Body of pancreas (tissue), 4 donors: Measurements from ENCODE around the gene CAPN8. TPM values are rescaled to one million over a fixed set of nuclear protein-coding genes. Genes with fewer than 3 reads are reported as not detected.
A peak's percentile ranks its signal among the peaks of the same experiment; 100 is the strongest.

Experiments
- ATAC-seq: fragments of 150-250 bp; one replicate; pipeline ENCODE4 v1.9.1; 2016
- DNase-seq, 4 donors: peaks; one replicate each; pipeline ENCODE4 v3.0.0-alpha.2; 2019
- H3K27ac ChIP-seq, 4 donors: fragments of 200-600 bp; sonication (generic); 1 replicate in 3 of 4; 2 replicates in 1 of 4; pipeline versions ENCODE4 v1.5.1 to v1.6.1; 2016 to 2019; ENCODE audit warnings: mild to moderate bottlenecking in 1 of 4, mixed read lengths in 1 of 4, moderate library complexity in 1 of 4
- H3K27me3 ChIP-seq, 2 donors: fragments of 200-600 bp; sonication (generic); one replicate each; pipeline ENCODE4 v1.6.0; 2016; ENCODE audit warnings: mild to moderate bottlenecking in 1 of 2
- H3K36me3 ChIP-seq, 2 donors: fragments of 200-600 bp; sonication (generic); replicated peaks in 1 of 2; 2 replicates each; pipeline ENCODE4 v1.5.1; 2016; ENCODE audit warnings: low read depth in 2 of 2; ENCODE audit not compliant: insufficient read depth in 1 of 2
- H3K4me1 ChIP-seq: fragments of 200-600 bp; sonication (generic); one replicate; pipeline ENCODE4 v1.6.0; 2016
- H3K4me3 ChIP-seq, 2 donors: fragments of 200-600 bp; sonication (generic); 1 replicate in 1 of 2; 2 replicates in 1 of 2; pipeline ENCODE4 v1.5.1; 2016 to 2019
- H3K9me3 ChIP-seq, 3 donors: fragments of 200-600 bp; sonication (generic); 1 replicate in 2 of 3; 2 replicates in 1 of 3; pipeline ENCODE4 v1.5.1; 2016
- POLR2A ChIP-seq, 3 donors: fragments of 450-650 bp; IDR thresholded peaks; one replicate each; pipeline ENCODE4 v1.6.1; 2016; ENCODE audit warnings: antibody characterized with exemption in 3 of 3, mild to moderate bottlenecking in 2 of 3
- WGBS, 2 donors: methylation state at CpG; one replicate each; pipeline ENCODE4 v1.1.5; 2017; 5-methylcytosine and 5-hydroxymethylcytosine counted together
- intact Hi-C: fragments of 100-400 bp; cut with DNase I; formaldehyde crosslinking; loops from one replicate; pipeline ENCODE4 v1.15.1; 2023
- total RNA-seq, 2 donors: library from RNA; depleted of rRNA; stranded (reverse); fragments of >200 nt; gene quantifications; one replicate each; pipeline ENCODE4 v1.1.0, GENCODE V29; 2016
- TF ChIP-seq, protein P1 (sequence below), 7 experiments: fragments of 450-650 bp in 4 of 7; fragments of 200-600 bp in 3 of 7; sonication (generic) in 3 of 7; IDR thresholded peaks; one replicate each; pipeline ENCODE4 v1.5.1; 2016 to 2019; ENCODE audit warnings: antibody characterized with exemption in 7 of 7

CAPN8 gene
- total RNA-seq, 2 donors from 2014 or later, result 43.1 TPM; not detected in 1

DNA sequence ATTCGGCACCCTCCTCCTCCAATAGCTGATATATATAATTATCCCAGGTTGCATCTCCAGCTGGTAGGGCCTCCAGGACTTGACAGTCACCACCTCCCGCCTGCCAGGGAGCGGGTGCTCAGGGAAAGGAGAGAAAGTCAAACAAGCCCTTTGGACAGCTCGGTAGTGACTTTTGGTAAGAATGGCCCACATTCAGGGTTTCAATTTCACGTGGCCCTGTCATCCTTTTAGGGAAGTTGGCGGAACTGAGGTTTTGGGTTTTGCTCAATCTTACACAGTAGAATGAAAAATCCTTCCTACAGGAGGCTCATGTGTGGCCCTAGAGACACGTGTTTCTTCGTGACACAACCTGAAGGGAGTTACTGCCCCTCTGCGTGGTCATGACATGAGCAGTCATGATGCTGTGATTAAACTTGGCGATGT lies 44.2 kb downstream of the CAPN8 start:
- ATAC-seq, result no peak
- Histone ChIP-seq H3K36me3 (no peaks in the 10 kb centered on the region), H3K4me1 (peaks cover 22% of the 10 kb centered on the region), H3K27ac (no peak overlapping the region), H3K27me3 (no peaks in the 10 kb centered on the region), H3K4me3 (no peak overlapping the region), H3K9me3 (no peaks in the 10 kb centered on the region)
- peak in 1 of 4 donors; percentile 21 for DNase-seq
- WGBS, 2 donors, result 84 to 90% methylated on average over 9 to 10 of the region's 10 CpGs
- TF ChIP-seq POLR2A (IDR thresholded peaks at IDR 0.05), result no peak
- TF ChIP-seq, protein P1, sequence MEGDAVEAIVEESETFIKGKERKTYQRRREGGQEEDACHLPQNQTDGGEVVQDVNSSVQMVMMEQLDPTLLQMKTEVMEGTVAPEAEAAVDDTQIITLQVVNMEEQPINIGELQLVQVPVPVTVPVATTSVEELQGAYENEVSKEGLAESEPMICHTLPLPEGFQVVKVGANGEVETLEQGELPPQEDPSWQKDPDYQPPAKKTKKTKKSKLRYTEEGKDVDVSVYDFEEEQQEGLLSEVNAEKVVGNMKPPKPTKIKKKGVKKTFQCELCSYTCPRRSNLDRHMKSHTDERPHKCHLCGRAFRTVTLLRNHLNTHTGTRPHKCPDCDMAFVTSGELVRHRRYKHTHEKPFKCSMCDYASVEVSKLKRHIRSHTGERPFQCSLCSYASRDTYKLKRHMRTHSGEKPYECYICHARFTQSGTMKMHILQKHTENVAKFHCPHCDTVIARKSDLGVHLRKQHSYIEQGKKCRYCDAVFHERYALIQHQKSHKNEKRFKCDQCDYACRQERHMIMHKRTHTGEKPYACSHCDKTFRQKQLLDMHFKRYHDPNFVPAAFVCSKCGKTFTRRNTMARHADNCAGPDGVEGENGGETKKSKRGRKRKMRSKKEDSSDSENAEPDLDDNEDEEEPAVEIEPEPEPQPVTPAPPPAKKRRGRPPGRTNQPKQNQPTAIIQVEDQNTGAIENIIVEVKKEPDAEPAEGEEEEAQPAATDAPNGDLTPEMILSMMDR (IDR thresholded peaks at IDR 0.05), result no peak
- intact Hi-C loops, result no loop called here

DNA sequence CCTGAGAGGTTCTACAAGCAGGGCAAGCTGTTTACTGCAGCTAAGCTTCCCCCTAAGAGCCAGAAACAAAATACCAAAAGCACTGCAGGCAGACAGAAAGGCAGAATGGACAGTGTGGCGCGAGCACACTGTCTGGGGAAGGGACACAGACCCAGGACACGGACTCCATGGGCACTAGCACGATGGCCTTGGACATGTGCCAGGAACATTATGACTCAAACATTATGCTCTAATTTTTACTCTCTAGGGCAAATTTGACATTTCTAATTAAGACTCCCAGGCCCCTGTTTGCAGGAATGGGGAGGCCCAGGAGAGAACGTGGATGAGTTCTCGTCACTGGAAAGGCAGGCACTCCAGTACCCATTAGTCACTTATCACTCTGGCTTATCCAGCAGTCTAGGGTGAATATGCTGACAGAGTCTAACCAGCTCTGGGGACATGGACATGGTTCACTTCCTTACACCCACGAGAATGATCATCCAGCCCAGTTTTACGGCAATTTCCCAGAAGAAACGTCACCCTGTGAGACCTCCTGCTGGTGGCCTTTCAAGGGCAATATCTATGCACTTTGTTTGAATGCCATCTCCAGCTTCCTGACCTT lies 45.1 kb downstream of the CAPN8 start:
- H3K4me1 ChIP-seq, result peaks cover 22% of the 10 kb centered on the region
- no peaks in the 10 kb centered on the region for H3K27me3 ChIP-seq
- H3K9me3 ChIP-seq, result no peaks in the 10 kb centered on the region
- H3K4me3 ChIP-seq, result no peak overlapping the region
- no peaks in the 10 kb centered on the region for H3K36me3 ChIP-seq
- H3K27ac ChIP-seq, result no peak overlapping the region
- intact Hi-C loops, result no loop called here
- no peak for ATAC-seq
- no peak for TF ChIP-seq POLR2A (IDR thresholded peaks at IDR 0.05)
- TF ChIP-seq, protein P1 (IDR thresholded peaks at IDR 0.05), result no peak
- peak; percentile 27 to 66 (median 34) for DNase-seq
- WGBS, 2 donors, result 69 to 71% methylated on average over 9 of the region's 9 CpGs

DNA sequence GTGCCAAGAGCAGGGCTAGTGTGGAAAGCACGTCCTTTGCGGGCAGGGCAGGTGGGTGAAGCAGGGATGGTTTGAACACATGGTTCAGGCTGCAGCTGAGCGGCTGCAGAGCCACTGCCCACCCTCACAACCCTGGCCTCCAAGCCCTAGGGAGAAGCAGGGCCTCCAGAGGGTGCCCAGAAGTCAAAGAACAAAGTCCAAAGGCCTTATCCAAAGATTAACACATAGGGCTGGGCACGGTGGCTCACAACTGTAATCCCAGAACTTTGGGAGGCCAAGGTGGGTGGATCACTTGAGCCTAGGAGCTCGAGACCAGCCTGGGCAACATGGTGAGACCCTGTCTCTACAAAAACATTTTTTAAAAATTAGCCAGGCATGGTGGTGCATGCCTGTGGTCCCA lies 46.8 kb downstream of the CAPN8 start:
- 76 to 92% methylated on average over 5 of the region's 5 CpGs for WGBS, 2 donors

GRCh38 chr1:223617323-223618070 lies 48.0 kb downstream of the CAPN8 start:
- H3K27ac ChIP-seq, result no peak overlapping the region
- no peak overlapping the region for H3K4me3 ChIP-seq
- no peak for DNase-seq
- H3K4me1 ChIP-seq, result peaks cover 15% of the 10 kb centered on the region
- 74 to 84% methylated on average over 4 of the region's 4 CpGs for WGBS, 2 donors
- no peaks in the 10 kb centered on the region for H3K9me3 ChIP-seq
- intact Hi-C loops, result no loop called here
- no peaks in the 10 kb centered on the region for H3K27me3 ChIP-seq
- no peak for ATAC-seq
- TF ChIP-seq POLR2A (IDR thresholded peaks at IDR 0.05), result no peak
- TF ChIP-seq, protein P1 (IDR thresholded peaks at IDR 0.05), result no peak
- H3K36me3 ChIP-seq, result no peaks in the 10 kb centered on the region

More for the DNA sequence above, 46.8 kb downstream of the CAPN8 start:
- ATAC-seq (no peak), DNase-seq (no peak)
- Histone ChIP-seq H3K27ac (no peak overlapping the region), H3K36me3 (no peaks in the 10 kb centered on the region), H3K9me3 (no peaks in the 10 kb centered on the region), H3K4me3 (no peak overlapping the region), H3K27me3 (no peaks in the 10 kb centered on the region), H3K4me1 (peaks cover 22% of the 10 kb centered on the region)
- intact Hi-C loops, result no loop called here
- TF ChIP-seq, protein P1 (IDR thresholded peaks at IDR 0.05), result no peak
- no peak for TF ChIP-seq POLR2A (IDR thresholded peaks at IDR 0.05)
